DMS 273 (cell line): ENCODE results near the gene ACSL5.

Experiments used
- DNase-seq: peaks from one replicate; lab custom pipeline; 2025; ENCODE audit not compliant: unreplicated experiment; lab: John Stamatoyannopoulos, UW

Gene ACSL5

GRCh38 chr10:112409299-112409698, 35.4 kb downstream of the ACSL5 start:
- DNase-seq, result no peak

GRCh38 chr10:112409755-112410154, 35.8 kb downstream of the ACSL5 start:
- no peak for DNase-seq

DNA sequence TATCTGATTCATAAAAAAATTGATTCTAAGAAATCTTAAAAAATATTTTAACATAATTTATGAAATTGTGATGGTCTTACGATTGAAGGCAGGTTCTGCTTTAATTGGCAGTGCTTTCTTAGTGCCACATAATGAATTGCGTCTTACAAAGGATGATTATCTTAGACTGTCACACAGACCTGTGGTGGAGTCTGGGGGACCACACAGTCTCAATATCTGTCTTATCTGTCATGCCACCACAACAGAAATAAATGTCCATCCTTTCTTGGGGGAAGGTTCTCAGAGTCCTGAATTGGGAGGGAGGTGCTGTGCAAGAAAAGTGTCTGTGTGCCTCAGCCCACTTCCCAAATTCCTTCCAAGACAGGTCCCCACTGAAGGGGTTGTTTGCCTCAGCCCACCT, 38.8 kb downstream of the ACSL5 start:
- no peak for DNase-seq

GRCh38 chr10:112421731-112422130, 47.8 kb downstream of the ACSL5 start:
- DNase-seq, result no peak

DNA sequence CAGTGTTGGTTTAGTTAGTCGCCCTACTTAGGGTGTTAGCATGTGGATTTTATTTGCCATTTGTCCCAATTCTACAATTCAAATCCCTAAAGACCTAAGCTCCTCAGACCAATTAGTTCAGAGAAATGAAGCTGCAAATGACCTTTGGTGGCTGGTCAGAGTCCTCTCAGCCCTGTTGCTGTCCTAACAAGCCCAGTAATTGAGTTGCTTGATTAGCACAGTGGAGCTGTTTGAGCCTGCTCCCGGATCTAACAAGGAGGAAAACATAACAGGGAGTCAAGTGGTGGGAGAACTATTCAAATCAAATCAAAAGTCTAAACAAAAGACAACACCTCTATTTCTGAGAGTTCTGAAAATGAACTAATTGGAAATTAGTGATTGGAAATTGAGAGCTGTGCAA, 50.7 kb downstream of the ACSL5 start:
- DNase-seq, result no peak

DNA sequence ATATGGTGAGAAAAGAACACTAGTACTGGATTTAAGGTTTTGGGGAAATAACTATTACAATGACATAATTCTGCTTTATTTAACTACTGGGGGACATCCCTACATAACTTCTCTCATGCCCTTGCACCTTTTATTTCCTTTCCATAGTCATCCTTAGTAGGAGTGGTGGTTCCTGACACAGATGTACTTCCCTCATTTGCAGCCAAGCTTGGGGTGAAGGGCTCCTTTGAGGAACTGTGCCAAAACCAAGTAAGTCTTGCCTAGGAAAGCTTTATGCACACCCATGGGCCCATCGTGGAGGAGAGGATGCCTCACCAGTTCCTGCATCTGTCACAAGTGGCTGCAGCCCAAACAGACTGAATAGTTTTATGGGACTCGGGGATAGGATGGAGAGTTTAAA, 52.2 kb downstream of the ACSL5 start:
- DNase-seq, result no peak

- no peak for DNase-seq
Measured at GRCh38 chr10:112429147-112429546, 55.2 kb downstream of the ACSL5 start.

- DNase-seq, result no peak
Measured at GRCh38 chr10:112429654-112430230, 55.8 kb downstream of the ACSL5 start.

DNA sequence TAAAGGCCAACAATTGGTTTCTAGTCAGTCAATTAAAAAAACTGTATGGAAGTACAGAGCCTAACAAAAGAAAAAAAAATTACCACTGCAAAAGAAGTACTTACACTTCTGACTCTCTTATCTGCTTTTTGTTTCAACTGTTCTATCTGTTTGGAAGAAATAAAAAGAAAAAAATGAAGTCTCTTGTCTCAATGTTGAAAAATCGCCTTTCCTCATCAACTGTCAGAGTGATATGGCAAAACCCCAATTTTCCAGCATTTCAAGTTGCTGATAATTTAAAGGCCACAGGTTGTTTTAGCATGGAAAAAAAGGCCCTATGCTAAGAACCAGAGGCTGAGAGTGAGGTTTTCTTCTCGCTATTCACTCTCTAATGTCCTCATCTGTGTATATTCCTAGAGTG, 59.2 kb downstream of the ACSL5 start:
- DNase-seq, result no peak

GRCh38 chr10:112434988-112435619, 61.2 kb downstream of the ACSL5 start:
- DNase-seq, result peak; percentile 16

DNA sequence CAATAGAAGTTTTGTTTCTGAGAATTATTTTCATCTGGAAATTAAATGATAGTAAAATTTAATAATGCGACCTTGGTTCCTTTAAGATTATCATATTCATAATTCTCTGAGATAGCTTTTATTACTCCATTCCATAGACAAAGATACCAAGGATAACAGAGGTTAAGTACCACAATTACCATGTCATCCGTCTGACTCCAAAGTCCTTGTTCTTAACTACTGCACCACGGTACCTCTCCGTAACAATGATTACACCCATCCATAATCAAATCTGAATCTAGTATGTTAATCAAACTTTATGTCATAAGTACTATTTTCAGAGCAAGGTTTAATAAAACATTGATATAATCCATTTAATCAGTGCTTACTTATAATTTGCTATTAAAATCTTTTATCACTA, 64.4 kb downstream of the ACSL5 start:
- no peak for DNase-seq

DNA sequence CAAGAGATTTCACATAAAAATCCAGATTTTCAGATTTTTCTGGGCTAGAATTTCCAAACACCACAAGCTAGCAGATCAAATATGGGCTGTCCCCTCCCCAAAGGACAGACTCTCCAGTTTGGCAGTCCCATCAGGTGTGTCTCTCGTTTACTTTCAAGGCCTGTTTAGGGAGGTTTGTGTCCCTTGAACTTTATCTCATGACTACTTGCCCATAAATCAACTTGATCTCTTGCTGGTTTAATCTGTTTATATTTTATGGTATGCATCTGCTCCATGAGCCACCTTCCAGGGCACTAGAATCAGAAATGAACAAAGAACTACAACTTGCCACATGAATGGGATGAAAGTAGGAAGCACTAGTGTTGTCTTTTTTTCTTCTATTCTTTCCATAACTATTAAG, 67.6 kb downstream of the ACSL5 start:
- no peak for DNase-seq

GRCh38 chr10:112442063-112442462, 68.1 kb downstream of the ACSL5 start:
- no peak for DNase-seq

- DNase-seq, result peak; percentile 18
Measured at GRCh38 chr10:112446055-112446854, 72.3 kb downstream of the ACSL5 start.

DNA sequence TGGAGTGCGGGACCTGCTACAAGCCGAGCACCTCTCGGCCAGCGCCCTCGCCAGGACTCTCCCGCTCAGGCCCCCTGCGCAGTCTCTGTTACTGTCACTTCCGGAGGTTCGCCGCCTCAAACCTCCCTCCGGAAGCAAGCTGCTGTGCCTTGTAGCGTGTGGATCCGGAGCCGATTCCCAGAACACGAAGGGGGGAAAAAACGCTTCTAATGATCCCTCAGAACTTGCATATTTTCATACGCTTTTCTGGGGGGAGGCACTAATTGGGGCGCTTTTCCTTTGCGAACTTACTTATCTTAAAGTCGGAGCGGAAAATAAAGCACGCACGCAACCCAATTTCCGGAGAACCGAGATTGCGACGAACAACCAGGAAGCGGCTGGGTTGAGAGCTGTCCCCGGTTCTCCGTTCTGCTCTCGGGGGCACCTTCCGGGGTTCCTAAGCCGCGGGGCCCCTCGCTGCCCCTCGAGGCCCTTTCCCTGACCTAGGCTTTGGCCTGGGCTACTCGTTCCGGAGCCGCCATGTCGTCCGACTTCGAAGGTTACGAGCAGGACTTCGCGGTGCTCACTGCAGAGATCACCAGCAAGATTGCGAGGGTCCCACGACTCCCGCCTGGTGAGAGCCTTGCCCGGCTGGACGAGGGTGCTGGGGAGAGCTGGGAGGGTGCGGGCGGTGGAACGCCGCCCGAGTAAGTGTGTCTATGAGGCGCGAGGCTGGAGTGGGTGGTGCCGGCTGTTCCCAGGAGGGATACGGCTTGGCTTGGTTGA, 73.1 kb downstream of the ACSL5 start, which contains the start of the genes VTI1A and ZDHHC6:
VTI1A (plus strand) TSS at position 361 of the 765 bp plus-strand sequence; CDS start at position 520, 159 bp downstream.
ZDHHC6 (minus strand) TSS at position 60 of the 765 bp plus-strand sequence. CDS start 1,478 bp downstream, outside the sequence.
- DNase-seq, result peak; percentile 87

DNA sequence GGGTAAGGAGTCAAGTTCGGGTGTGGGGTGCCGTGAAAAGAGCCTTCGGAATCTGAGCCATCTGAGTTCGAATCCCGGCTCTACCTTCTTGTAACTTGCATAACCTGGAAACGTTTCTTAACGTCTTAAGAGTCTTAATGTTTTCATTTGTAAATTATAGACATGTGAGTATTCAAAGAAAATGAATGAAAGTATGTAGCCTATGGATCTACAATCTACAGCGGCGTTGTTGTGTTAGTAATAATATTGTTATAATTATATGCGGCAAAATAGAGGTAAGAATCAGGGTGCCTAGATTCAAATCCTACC, 73.7 kb downstream of the ACSL5 start:
- DNase-seq, result no peak

DNA sequence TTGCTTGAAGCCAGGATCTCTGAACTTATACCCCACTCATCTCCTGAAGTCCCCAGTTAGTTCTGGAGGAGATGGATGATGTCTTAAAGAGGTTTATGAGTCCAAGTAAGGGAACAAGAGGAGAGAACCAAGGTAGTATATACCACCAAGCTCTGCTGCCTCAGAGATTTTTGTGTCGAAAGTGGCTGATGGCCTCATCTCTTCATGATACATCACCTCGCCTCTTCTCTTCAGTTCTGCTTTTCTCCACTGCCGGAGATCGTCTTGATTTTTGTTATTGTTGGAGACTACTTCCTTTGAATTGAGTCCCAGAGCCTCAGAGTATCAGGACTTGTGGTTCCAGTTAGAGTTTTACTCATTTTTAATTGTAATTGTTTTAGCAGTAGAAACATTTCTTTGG, 75.0 kb downstream of the ACSL5 start:
- no peak for DNase-seq

DNA sequence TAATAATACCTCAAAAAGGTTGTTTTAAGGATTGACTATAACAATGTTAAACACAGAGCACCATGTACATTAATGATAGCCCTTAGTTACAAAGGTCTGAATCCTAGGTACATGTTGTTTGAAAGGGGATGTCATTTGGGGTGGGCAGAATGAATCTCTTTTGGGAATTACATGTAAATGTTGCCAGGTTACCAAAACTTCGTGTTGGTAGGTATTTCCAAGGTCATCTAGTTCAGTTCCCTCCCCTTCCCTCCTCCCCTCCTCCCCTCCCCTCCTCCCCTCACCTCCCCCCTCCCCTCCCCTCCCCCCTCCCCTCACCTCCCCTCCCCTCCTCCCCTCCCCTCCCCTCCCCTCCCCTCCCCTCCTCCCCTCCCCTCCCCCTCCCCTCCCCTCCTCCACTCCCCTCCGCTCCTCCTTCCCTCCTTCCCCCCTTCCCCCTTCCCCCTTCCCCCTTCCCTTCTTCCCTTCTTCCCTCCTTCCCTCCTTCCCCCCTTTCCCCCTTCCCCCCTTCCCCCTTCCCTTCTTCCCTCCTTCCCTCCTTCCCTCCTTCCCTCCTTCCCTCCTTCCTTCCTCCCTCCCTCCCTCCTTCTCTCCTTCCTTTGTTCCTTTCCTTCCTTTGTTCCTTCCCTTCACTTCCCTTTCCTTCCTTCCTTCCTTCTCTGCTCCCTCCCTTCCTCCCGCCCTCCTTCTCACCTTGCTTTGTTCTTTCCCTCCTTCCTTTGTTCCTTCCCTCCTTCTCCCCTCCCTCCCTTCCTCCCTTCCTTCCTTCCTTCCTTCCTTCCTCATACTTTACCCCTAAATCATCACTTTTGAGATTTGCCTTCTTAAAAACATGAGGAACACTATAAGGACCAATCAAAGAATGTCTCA, 81.2 kb downstream of the ACSL5 start:
- DNase-seq, result no peak

DNA sequence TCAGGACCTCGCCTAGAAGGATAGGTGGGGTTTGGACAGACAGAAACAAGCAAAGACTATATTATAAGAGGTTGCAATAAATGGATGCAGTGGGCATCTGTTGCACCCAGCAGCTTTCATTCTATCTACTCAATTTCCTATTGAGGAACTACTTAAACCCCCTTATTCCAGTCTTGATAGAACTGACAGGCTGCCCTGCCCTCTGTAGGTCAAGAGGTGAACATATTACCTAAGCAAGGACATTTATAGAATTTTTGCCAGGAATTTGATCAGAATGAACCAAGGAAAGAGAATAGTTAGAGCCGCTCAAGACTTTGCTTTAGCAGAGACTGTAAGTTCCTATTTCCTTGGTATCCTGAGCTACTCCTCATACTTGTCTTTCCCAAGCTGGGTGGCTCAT, 82.6 kb downstream of the ACSL5 start:
- no peak for DNase-seq

DNA sequence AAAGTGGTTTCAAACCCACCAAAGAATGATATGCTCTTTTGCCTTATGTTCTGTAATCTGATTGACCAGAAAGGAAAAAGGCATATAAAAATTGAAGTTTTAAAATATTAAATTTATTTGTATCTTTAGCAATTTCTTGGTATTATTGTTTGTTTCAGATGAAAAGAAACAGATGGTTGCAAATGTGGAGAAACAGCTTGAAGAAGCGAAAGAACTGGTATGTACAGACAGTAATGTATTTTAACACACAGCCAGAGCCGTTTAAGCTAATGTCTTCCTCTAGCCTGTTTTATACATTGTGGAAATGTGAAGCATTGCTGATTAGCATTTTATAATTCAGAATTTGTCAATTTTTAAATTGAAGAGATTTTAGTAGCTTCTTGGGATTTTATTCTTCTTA, 86.5 kb downstream of the ACSL5 start:
- no peak for DNase-seq
